ENCODE results near the gene ANKH. TPM values are rescaled to one million over a fixed set of nuclear protein-coding genes. Genes with fewer than 3 reads are reported as not detected.

ANKH gene
- total RNA-seq, 4 donors from 2014 or later: 31.2 to 55.2 (median 34.7) TPM

DNA sequence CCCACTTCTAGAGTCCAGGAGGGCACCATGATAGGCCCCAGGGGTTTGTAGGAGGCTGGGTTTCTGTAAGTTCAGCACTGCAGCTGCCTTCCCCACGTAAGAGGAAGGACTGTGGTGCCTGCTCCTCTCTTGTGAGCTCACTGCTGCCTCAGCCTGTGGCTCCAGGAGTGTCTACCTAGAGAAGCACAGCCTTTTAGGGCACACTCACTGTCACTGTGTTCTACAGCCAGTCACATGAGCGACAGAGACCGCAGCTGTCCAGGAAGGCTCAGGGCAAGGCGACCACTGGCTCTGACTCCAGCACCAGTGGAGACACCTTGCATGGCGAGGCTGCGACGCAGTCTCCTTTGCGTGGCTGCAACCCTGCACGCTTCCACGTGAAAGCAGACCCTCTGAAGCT lies 134.3 kb downstream of the ANKH start:
- H3K4me1 ChIP-seq: peaks cover 0 to 5% of the 10 kb centered on the region in 2 donors
- TF ChIP-seq POLR2A (IDR thresholded peaks at IDR 0.05): no peak
- TF ChIP-seq, protein P1, sequence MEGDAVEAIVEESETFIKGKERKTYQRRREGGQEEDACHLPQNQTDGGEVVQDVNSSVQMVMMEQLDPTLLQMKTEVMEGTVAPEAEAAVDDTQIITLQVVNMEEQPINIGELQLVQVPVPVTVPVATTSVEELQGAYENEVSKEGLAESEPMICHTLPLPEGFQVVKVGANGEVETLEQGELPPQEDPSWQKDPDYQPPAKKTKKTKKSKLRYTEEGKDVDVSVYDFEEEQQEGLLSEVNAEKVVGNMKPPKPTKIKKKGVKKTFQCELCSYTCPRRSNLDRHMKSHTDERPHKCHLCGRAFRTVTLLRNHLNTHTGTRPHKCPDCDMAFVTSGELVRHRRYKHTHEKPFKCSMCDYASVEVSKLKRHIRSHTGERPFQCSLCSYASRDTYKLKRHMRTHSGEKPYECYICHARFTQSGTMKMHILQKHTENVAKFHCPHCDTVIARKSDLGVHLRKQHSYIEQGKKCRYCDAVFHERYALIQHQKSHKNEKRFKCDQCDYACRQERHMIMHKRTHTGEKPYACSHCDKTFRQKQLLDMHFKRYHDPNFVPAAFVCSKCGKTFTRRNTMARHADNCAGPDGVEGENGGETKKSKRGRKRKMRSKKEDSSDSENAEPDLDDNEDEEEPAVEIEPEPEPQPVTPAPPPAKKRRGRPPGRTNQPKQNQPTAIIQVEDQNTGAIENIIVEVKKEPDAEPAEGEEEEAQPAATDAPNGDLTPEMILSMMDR (IDR thresholded peaks at IDR 0.05): no peak
- no peaks in the 10 kb centered on the region for H3K27me3 ChIP-seq
- no peak overlapping the region for H3K4me3 ChIP-seq (replicated peaks in 1 of 3)
- no peak for DNase-seq
- WGBS, 2 donors: 93 to 96% methylated on average over 8 to 10 of the region's 10 CpGs
- no peak overlapping the region for H3K27ac ChIP-seq
- intact Hi-C loops (cut with DNase I): loop anchor here (10.0 kb wide), 1 partner anchor 128 kb away; no protein-coding TSS in a partner anchor
- H3K9me3 ChIP-seq: no peaks in the 10 kb centered on the region
- H3K36me3 ChIP-seq: peaks cover 0 to 6% of the 10 kb centered on the region in 2 donors

DNA sequence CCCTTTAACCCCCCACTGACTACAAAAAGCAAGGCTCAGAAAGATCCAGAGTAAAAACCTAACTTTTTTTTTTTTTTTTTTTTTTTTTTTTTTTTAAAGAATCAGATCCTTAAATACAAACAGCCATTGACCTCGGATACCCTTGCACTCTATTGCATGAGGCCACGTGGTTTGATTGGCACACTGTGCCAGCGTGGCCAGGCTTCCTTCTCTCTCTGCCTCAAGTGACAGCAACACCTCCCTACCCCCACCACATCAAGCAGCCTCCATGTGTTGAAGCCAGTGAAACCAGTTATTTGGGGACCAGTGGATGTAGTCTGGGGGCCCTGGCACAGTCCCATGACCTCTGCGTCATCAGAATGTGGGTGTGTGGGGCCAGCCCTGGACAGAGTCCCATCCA lies 135.6 kb downstream of the ANKH start:
- Histone ChIP-seq H3K36me3 (peaks cover 0 to 1% of the 10 kb centered on the region in 2 donors), H3K27me3 (no peaks in the 10 kb centered on the region), H3K4me3 (replicated peaks in 1 of 3) (no peak overlapping the region), H3K4me1 (peaks cover 0 to 5% of the 10 kb centered on the region in 2 donors), H3K27ac (no peak overlapping the region), H3K9me3 (no peaks in the 10 kb centered on the region)
- WGBS, 2 donors: 81 to 85% methylated on average over 4 of the region's 4 CpGs
- intact Hi-C loops (cut with DNase I): loop anchor here (10.0 kb wide), 1 partner anchor 129 kb away; no protein-coding TSS in a partner anchor
- TF ChIP-seq, protein P1 (IDR thresholded peaks at IDR 0.05): no peak
- TF ChIP-seq POLR2A (IDR thresholded peaks at IDR 0.05): no peak
- no peak for DNase-seq

DNA sequence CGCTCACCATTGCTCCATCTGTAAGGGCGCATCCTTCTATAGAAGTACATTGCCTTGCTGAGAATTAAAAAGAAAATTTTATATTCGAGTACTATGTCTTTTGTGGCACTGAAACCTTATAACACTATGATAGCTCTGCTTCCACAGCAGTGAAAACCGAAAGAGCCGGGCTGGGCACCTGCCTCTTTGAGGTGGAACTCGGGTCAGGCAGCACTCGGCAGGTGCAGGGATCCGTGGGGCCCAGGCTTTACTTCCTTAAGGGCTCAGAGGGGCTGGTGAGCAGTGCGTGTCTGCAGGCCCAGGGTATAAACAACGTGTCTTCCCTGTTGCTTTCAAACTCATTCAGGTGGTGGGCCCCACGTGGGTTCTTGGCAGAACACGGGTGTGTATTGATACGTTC lies 137.2 kb downstream of the ANKH start:
- Histone ChIP-seq H3K36me3 (no peaks in the 10 kb centered on the region), H3K9me3 (no peaks in the 10 kb centered on the region), H3K4me3 (replicated peaks in 1 of 3) (no peak overlapping the region), H3K27me3 (no peaks in the 10 kb centered on the region), H3K4me1 (peaks cover 0 to 5% of the 10 kb centered on the region in 2 donors), H3K27ac (no peak overlapping the region)
- 91 to 92% methylated on average over 13 of the region's 13 CpGs for WGBS, 2 donors
- no peak for TF ChIP-seq POLR2A (IDR thresholded peaks at IDR 0.05)
- TF ChIP-seq, protein P1 (IDR thresholded peaks at IDR 0.05): no peak
- intact Hi-C loops (cut with DNase I): loop anchor here (10.0 kb wide), 1 partner anchor 130 kb away; no protein-coding TSS in a partner anchor
- no peak for DNase-seq

DNA sequence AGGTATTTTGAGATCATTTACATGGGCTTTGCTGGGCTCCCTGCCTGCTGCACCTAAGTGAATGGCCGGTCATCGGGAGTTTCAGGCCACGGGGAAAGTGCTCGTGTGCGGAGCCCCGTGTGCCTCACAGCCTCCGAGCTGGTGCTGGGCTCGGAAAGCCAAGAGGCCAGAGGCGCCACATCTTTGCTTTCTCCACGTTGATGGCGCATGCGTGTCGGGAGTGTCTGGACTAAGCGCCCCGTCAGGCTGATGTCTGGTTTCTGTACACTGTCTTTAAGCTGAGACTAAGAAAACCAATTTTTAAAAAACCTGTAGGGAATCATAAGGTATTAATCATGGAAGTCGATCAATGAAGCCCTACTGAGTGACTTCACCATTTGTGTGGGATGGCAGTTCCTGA lies 137.9 kb downstream of the ANKH start:
- intact Hi-C loops (cut with DNase I): loop anchor here (10.0 kb wide), 1 partner anchor 131 kb away; no protein-coding TSS in a partner anchor
- no peak for DNase-seq
- no peaks in the 10 kb centered on the region for H3K4me1 ChIP-seq

DNA sequence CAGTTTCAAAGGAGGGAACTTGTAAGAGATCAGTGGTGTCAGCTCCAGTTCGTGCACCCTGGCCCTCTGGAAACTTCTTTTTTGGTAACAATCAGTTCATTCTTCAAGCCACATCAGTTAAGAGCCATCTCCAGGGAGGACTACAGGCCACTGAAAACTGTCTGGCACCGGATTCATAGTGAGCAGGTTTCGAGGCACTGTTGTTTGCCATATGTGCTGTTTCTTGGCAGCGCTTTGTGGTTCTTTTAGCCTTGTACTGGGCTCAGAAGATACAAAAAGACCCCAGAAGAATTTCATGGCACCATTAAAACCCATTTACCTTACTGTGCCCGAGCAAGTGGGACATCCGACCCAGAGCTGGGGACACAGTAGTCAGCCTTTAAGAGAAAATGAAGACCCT lies 138.6 kb downstream of the ANKH start:
- TF ChIP-seq, protein P1 (IDR thresholded peaks at IDR 0.05): no peak
- no peak for TF ChIP-seq POLR2A (IDR thresholded peaks at IDR 0.05)
- H3K36me3 ChIP-seq: no peaks in the 10 kb centered on the region
- intact Hi-C loops (cut with DNase I): loop anchor here (10.0 kb wide), 1 partner anchor 132 kb away; no protein-coding TSS in a partner anchor
- H3K4me3 ChIP-seq (replicated peaks in 1 of 3): no peak overlapping the region
- no peaks in the 10 kb centered on the region for H3K4me1 ChIP-seq
- H3K27ac ChIP-seq: no peak overlapping the region
- WGBS, 2 donors: 95 to 100% methylated on average over 6 of the region's 6 CpGs
- no peak for DNase-seq
- H3K9me3 ChIP-seq: no peaks in the 10 kb centered on the region
- no peaks in the 10 kb centered on the region for H3K27me3 ChIP-seq

More for the DNA sequence above, 137.9 kb downstream of the ANKH start:
- no peaks in the 10 kb centered on the region for H3K27me3 ChIP-seq
- WGBS, 2 donors: 96 to 97% methylated on average over 16 of the region's 16 CpGs
- H3K4me3 ChIP-seq (replicated peaks in 1 of 3): no peak overlapping the region
- H3K36me3 ChIP-seq: no peaks in the 10 kb centered on the region
- TF ChIP-seq, protein P1 (IDR thresholded peaks at IDR 0.05): no peak
- no peak for TF ChIP-seq POLR2A (IDR thresholded peaks at IDR 0.05)
- H3K9me3 ChIP-seq: no peaks in the 10 kb centered on the region
- no peak overlapping the region for H3K27ac ChIP-seq
